Omental fat pad (tissue), 4 donors: Measurements from ENCODE around the gene AP1M1. TPM values are rescaled to one million over a fixed set of nuclear protein-coding genes. Genes with fewer than 3 reads are reported as not detected.

Experiments
- ATAC-seq: fragments of 150-250 bp; one replicate; pipeline ENCODE4 v1.9.1; 2016; ENCODE audit warnings: mild to moderate bottlenecking, moderate library complexity; ENCODE audit not compliant: low FRiP score
- DNase-seq: peaks from one replicate; pipeline ENCODE4 v3.0.0-alpha.2; 2019; ENCODE audit warnings: low spot score
- total RNA-seq, 4 donors: library from RNA; depleted of rRNA; stranded (reverse); fragments of >200 nt; gene quantifications; one replicate each; pipeline ENCODE4 v1.1.0, GENCODE V29; 2016
- TF ChIP-seq, protein P1 (sequence below), 3 donors: fragments of 450-650 bp; IDR thresholded peaks; one replicate each; pipeline ENCODE4 v1.5.1; 2016 to 2017; ENCODE audit warnings: antibody characterized with exemption in 3 of 3, mild to moderate bottlenecking in 3 of 3, moderate library complexity in 2 of 3

Gene AP1M1
- total RNA-seq, 4 donors from 2014 or later: 92.0 to 154 (median 111) TPM

GRCh38 chr19:16244091-16244490, 46.4 kb downstream of the AP1M1 start:
- TF ChIP-seq, protein P1, sequence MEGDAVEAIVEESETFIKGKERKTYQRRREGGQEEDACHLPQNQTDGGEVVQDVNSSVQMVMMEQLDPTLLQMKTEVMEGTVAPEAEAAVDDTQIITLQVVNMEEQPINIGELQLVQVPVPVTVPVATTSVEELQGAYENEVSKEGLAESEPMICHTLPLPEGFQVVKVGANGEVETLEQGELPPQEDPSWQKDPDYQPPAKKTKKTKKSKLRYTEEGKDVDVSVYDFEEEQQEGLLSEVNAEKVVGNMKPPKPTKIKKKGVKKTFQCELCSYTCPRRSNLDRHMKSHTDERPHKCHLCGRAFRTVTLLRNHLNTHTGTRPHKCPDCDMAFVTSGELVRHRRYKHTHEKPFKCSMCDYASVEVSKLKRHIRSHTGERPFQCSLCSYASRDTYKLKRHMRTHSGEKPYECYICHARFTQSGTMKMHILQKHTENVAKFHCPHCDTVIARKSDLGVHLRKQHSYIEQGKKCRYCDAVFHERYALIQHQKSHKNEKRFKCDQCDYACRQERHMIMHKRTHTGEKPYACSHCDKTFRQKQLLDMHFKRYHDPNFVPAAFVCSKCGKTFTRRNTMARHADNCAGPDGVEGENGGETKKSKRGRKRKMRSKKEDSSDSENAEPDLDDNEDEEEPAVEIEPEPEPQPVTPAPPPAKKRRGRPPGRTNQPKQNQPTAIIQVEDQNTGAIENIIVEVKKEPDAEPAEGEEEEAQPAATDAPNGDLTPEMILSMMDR (IDR thresholded peaks at IDR 0.05): no peak
- DNase-seq (no peak), ATAC-seq (no peak)

GRCh38 chr19:16247353-16248182, 49.9 kb downstream of the AP1M1 start:
- TF ChIP-seq, protein P1 (IDR thresholded peaks at IDR 0.05): peak in 2 of 3 donors; percentile 82 to 96
- ATAC-seq (peak; percentile 88), DNase-seq (peak; percentile 94)

DNA sequence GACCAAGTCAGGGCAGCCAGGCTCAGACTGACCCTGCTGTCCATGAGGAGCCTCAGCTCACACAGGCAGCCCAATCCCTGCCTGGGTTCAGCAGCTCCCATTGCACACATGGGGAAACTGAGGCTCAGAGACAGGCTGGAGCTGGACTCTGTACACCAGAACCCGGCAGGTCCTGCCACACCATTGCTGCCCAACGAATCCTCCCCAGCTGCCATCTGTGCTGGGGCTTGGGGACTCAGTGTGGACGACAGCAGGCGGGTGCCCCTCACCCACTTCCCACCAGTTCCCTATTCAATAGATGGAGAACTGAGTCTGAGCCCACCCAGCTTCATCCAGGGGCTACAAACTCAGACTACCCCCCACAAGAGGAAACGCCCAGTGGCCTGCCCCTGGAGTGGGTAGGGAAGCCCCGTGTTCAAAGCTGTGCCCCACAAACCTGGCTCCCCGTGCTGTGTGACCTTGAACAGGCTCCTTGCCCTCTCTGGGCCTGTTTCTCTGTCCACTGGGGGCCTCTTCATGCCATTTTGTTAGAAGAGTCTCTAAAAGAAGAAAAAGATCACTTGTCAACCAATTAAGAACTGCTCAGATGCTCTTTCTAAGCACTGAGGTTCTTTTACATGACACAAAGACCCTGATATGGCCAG, 50.8 kb downstream of the AP1M1 start:
- DNase-seq (no peak), ATAC-seq (no peak)
- TF ChIP-seq, protein P1 (IDR thresholded peaks at IDR 0.05): no peak

DNA sequence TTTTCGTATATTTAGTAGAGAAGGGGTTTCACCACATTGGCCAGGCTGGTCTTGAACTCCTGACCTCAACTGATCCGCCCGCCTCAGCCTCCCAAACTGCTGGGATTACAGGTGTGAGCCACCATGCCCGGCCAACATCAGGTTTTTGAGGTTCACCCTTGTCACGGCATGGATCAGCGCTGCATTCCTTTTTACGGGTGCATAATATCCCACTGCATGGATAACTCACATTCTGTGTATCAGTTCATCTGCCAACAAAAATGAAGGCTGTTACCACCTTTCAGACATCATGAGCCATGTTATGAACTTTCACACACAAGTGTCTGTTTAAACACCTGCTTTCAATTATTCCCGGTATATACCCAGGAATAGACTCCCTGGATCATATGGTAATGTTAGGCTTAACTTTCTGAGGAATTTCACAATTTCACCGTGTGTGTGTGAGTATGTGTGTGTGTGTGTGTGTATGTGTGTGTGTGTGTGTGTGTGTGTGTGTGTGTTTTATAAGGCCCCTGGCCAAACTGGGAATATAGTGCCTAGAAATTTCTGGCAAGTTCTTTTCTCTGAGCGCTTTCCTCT, 52.2 kb downstream of the AP1M1 start:
- no peak for DNase-seq
- no peak for ATAC-seq
- TF ChIP-seq, protein P1 (IDR thresholded peaks at IDR 0.05): no peak

DNA sequence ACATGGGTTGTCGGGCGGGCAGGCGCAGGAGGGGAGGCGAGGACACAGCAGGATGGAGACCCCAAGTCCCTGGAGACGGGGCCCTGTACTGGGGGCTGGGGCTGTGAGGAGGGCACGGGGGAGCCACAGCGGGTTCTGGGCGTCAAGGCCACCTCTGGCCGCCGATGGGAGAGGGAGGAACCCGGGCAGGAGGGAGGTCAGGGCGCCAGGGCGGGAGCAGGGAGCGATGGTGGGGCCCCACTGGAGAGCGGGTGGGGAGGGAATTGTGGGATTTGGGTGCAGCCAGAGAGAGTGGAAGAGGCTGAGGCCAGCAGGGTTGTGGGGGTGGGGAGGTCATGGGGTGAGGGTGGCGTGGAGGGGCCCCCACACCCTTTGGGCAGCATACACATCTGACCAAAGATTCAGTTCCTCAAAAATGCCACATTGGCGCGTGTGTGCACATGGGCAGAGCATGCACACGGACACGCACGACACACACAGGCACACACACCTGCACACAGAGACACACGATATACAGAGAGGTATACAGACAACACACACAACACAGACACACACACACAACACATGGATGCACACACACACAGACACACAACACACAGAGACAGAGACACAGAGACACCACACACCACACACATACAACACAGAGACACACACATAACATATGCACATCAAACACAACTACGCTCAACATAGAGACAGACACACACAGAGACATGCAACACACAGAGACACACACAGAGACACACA, 54.9 kb downstream of the AP1M1 start:
- ATAC-seq (no peak), DNase-seq (no peak)
- TF ChIP-seq, protein P1 (IDR thresholded peaks at IDR 0.05): no peak

DNA sequence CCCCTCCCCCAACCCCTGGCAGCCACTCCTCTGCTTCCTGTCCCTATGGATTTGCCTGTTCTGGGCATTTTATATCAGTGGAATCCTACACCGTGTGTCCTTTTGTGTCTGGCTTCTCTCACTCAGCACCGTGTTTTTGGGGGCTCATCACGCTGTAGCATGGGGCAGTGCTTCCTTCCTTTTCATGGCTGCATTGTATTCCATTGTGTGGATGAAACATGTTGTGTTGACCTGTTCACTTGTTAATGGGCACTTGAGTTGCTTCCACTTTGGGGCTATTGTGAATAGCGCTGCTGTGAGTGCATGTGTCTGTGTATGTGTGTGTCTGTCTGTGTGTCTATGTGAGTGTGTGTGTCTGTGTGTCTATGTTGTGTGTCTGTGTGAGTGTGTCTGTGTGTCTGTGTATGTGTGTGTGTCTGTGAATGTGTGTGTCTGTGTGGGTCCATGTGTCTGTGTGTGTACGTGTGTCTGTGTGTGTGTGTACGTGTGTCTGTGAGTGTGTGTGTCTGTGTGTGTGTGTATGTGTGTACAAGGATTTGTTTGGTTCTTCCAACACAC, 57.2 kb downstream of the AP1M1 start:
- DNase-seq (no peak), ATAC-seq (no peak)
- TF ChIP-seq, protein P1 (IDR thresholded peaks at IDR 0.05): no peak
